ENCODE measurements around the gene RBFOX2. TPM values are rescaled to one million over a fixed set of nuclear protein-coding genes. Genes with fewer than 3 reads are reported as not detected.

The RBFOX2 gene
- total and polyA plus RNA-seq, 10 donors = 2.6 to 39.6 (median 31.8) TPM

- no peaks in the 10 kb centered on the region for H3K27me3 ChIP-seq (replicated peaks in 1 of 7)
- H3K36me3 ChIP-seq = no peaks in the 10 kb centered on the region
- intact Hi-C loops (cut with DNase I; ENCODE audit: low total_unique reads) = no loop called here
- no peak for DNase-seq
- no peak for TF ChIP-seq CTCF (IDR thresholded peaks at IDR 0.05 in 8 of 11, conservative IDR thresholded peaks at IDR 0.05 in 3 of 11)
- no peak for TF ChIP-seq POLR2AphosphoS5 (IDR thresholded peaks at IDR 0.05)
- TF ChIP-seq POLR2A (IDR thresholded peaks at IDR 0.05) = no peak
- no peak overlapping the region for H3K4me3 ChIP-seq
- 79 to 89% (median 86%) methylated on average over 3 of the region's 3 CpGs for WGBS, 5 donors
- H3K9me3 ChIP-seq = no peaks in the 10 kb centered on the region
- H3K4me1 ChIP-seq = peaks cover 0 to 11% (median 3%) of the 10 kb centered on the region in 6 donors
- H3K27ac ChIP-seq = no peak overlapping the region
These were observed 71.8 kb downstream of the RBFOX2 start for GRCh38 chr22:35956850-35957249.

DNA sequence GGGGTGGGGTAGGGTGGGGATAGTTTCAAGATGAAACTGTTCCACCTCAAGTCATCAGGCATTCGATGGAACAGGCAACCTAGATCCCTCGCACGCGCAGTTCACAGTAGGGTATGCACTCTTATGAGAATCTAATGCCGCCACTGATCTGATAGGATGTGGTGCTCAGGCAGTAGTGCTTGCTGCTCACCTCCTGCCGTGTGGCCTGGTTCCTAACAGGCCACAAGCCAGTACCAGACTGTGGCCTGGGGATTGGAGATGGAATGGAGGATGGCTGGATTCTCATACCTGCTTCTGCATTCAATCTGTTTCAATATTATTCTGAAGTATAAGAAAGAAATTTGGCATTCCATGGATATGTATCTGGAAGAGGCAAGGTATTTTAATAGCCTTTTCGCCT, 73.1 kb downstream of the RBFOX2 start:
- 86 to 95% (median 90%) methylated on average over 7 of the region's 7 CpGs for WGBS, 5 donors
- intact Hi-C loops (cut with DNase I; ENCODE audit: low total_unique reads) = no loop called here
- no peak overlapping the region for H3K4me3 ChIP-seq
- TF ChIP-seq POLR2AphosphoS5 (IDR thresholded peaks at IDR 0.05) = no peak
- TF ChIP-seq POLR2A (IDR thresholded peaks at IDR 0.05) = no peak
- no peak for TF ChIP-seq CTCF (IDR thresholded peaks at IDR 0.05 in 8 of 11, conservative IDR thresholded peaks at IDR 0.05 in 3 of 11)
- no peaks in the 10 kb centered on the region for H3K4me1 ChIP-seq
- H3K27ac ChIP-seq = no peak overlapping the region
- no peaks in the 10 kb centered on the region for H3K27me3 ChIP-seq (replicated peaks in 1 of 7)
- DNase-seq = no peak
- no peaks in the 10 kb centered on the region for H3K9me3 ChIP-seq
- no peaks in the 10 kb centered on the region for H3K36me3 ChIP-seq

GRCh38 chr22:35952576-35952975, 76.0 kb downstream of the RBFOX2 start:
- Histone ChIP-seq H3K27ac (no peak overlapping the region), H3K4me3 (no peak overlapping the region), H3K4me1 (no peaks in the 10 kb centered on the region), H3K9me3 (no peaks in the 10 kb centered on the region), H3K27me3 (replicated peaks in 1 of 7) (no peaks in the 10 kb centered on the region), H3K36me3 (no peaks in the 10 kb centered on the region)
- no peak for DNase-seq
- intact Hi-C loops (cut with DNase I; ENCODE audit: low total_unique reads) = no loop called here
- TF ChIP-seq POLR2A (IDR thresholded peaks at IDR 0.05) (no peak), POLR2AphosphoS5 (IDR thresholded peaks at IDR 0.05) (no peak), CTCF (IDR thresholded peaks at IDR 0.05 in 8 of 11, conservative IDR thresholded peaks at IDR 0.05 in 3 of 11) (no peak)

DNA sequence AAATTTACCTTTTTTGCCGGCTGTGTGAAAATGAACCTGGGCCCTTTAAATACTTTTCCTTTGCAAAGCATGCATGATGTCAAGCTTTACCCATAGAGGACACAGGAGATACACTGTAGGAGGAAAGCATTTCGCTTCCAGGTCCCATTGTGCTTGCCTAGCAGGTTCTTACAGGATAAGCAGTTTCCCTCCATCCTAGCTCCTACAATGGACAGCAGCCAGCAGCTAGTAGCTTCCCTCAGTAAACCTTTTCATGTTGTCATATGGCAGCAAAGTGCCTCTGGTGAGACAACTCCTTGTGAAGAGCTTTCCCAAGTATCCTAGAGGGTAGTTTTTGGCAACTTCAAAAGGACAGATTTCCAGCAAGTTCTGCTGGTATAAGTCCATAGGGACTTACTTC, 78.4 kb downstream of the RBFOX2 start:
- WGBS, 5 donors = 72 to 100% (median 91%) methylated on average over 2 of the region's 2 CpGs
- intact Hi-C loops (cut with DNase I; ENCODE audit: low total_unique reads) = no loop called here
- no peak for DNase-seq

More for the DNA sequence above, 78.4 kb downstream of the RBFOX2 start:
- no peak overlapping the region for H3K4me3 ChIP-seq
- H3K9me3 ChIP-seq = no peaks in the 10 kb centered on the region
- no peaks in the 10 kb centered on the region for H3K4me1 ChIP-seq
- no peaks in the 10 kb centered on the region for H3K36me3 ChIP-seq
- TF ChIP-seq CTCF (IDR thresholded peaks at IDR 0.05 in 8 of 11, conservative IDR thresholded peaks at IDR 0.05 in 3 of 11) = no peak
- no peak for TF ChIP-seq POLR2AphosphoS5 (IDR thresholded peaks at IDR 0.05)
- no peak for TF ChIP-seq POLR2A (IDR thresholded peaks at IDR 0.05)
- H3K27me3 ChIP-seq (replicated peaks in 1 of 7) = no peaks in the 10 kb centered on the region
- H3K27ac ChIP-seq = no peak overlapping the region
